Measurements from ENCODE around the gene TOM1.

DNA sequence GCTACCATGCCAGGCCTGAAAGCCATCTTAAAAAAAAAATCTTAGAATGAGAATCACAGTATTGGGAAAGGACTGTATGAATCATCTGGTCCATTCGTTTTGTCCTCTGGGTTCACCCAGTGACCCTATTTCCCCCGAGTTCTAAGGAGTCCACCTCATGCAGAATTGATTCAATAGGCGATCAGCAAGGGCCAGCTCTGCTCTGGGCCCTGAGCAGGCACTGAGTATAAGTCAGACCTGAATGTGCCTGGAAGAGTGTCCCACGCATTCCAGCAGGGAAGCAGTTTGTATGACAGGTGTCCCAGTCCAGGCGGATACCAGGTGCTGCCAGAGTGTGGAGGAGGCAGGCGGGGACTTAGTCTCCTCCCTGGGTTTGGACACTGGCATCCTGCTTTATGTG is 80.3 kb downstream of the TOM1 start:
- TF ChIP-seq FOXA1 (IDR thresholded peaks at IDR 0.05) (no peak), FOXK2 (IDR thresholded peaks at IDR 0.05) (no peak), SUZ12 (IDR thresholded peaks at IDR 0.05) (no peak), ARNT (IDR thresholded peaks at IDR 0.05) (no peak), TARDBP (IDR thresholded peaks at IDR 0.05) (no peak), FOXM1 (IDR thresholded peaks at IDR 0.05; ENCODE audit: borderline replicate concordance) (no peak)
- TF ChIP-seq, protein P1, sequence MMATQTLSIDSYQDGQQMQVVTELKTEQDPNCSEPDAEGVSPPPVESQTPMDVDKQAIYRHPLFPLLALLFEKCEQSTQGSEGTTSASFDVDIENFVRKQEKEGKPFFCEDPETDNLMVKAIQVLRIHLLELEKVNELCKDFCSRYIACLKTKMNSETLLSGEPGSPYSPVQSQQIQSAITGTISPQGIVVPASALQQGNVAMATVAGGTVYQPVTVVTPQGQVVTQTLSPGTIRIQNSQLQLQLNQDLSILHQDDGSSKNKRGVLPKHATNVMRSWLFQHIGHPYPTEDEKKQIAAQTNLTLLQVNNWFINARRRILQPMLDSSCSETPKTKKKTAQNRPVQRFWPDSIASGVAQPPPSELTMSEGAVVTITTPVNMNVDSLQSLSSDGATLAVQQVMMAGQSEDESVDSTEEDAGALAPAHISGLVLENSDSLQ (IDR thresholded peaks at IDR 0.05): no peak
